ENCODE results near the gene ROR1.

- TF ChIP-seq POLR2A (IDR thresholded peaks at IDR 0.05; ENCODE audit: low read length) = no peak
- TF ChIP-seq GATA1 (IDR thresholded peaks at IDR 0.05; ENCODE audit: low read depth, low read length) = no peak
Observed at GRCh38 chr1:63966016-63966415, 192.2 kb downstream of the ROR1 start.
